Osteoblast (primary cell): ENCODE measurements around the gene MAML2. TPM values are rescaled to one million over a fixed set of nuclear protein-coding genes. Genes with fewer than 3 reads are reported as not detected.

Experiments used
- DNase-seq: peaks from one replicate; pipeline ENCODE4 v3.0.0; 2011; ENCODE audit warnings: low spot score, mixed read lengths; ENCODE audit not compliant: insufficient read length; ENCODE audit errors: missing footprints
- H2AFZ ChIP-seq: 2 replicates; pipeline ENCODE4 v1.6.0; 2011; ENCODE audit warnings: mild to moderate bottlenecking, low read length
- H3K27ac ChIP-seq: 2 replicates; pipeline ENCODE4 v1.5.1; 2011; ENCODE audit warnings: mild to moderate bottlenecking, low read depth, low read length, moderate library complexity
- H3K27me3 ChIP-seq: 2 replicates; pipeline ENCODE4 v1.6.0; 2012; ENCODE audit warnings: mild to moderate bottlenecking, control low read depth, inconsistent platforms, low read length, moderate library complexity; ENCODE audit not compliant: insufficient read depth
- H3K36me3 ChIP-seq: 2 replicates; pipeline ENCODE4 v1.5.1; 2011; ENCODE audit warnings: mild to moderate bottlenecking, low read length, control low read depth, moderate library complexity; ENCODE audit not compliant: insufficient read depth
- H3K4me1 ChIP-seq: 2 replicates; pipeline ENCODE4 v1.5.1; 2011; ENCODE audit warnings: mild to moderate bottlenecking, low read length, control low read depth, moderate library complexity; ENCODE audit not compliant: insufficient read depth
- H3K4me2 ChIP-seq: 2 replicates; pipeline ENCODE4 v1.6.0; 2011; ENCODE audit warnings: mild to moderate bottlenecking, low read length; ENCODE audit not compliant: insufficient read depth
- H3K4me3 ChIP-seq: fragments of 200-600 bp; sonication (generic); 3 replicates; pipeline ENCODE4 v1.5.1; 2012; ENCODE audit warnings: mild to moderate bottlenecking, low read length, inconsistent platforms; ENCODE audit not compliant: insufficient read depth
- H3K79me2 ChIP-seq: 2 replicates; pipeline ENCODE4 v1.6.0; 2012; ENCODE audit warnings: mild to moderate bottlenecking, low read length, control low read depth, inconsistent platforms; ENCODE audit not compliant: insufficient read depth
- H3K9me3 ChIP-seq: 2 replicates; pipeline ENCODE4 v1.5.1; 2011; ENCODE audit warnings: low read depth, low read length, control low read depth
- H4K20me1 ChIP-seq: 2 replicates; pipeline ENCODE4 v1.6.0; 2012; ENCODE audit warnings: mild to moderate bottlenecking, low read length, control low read depth; ENCODE audit not compliant: insufficient read depth
- small RNA-seq: library from RNA; depleted of rRNA; stranded (forward); fragments of <200 nt; gene quantifications from one replicate; pipeline ENCODE3, GENCODE V24; 2012
- total RNA-seq: library from RNA; depleted of rRNA; stranded (reverse); fragments of >200 nt; gene quantifications from 2 replicates; pipeline ENCODE4 v1.2.3, GENCODE V29; 2012
- TF ChIP-seq, protein P1 (sequence below): IDR thresholded peaks from 2 replicates; pipeline ENCODE4 v1.5.1; 2011; ENCODE audit warnings: mild to moderate bottlenecking, low read depth, low read length, moderate library complexity; ENCODE audit errors: extremely low read depth

Gene MAML2
- total RNA-seq, 1 donor, result 17.4 TPM

DNA sequence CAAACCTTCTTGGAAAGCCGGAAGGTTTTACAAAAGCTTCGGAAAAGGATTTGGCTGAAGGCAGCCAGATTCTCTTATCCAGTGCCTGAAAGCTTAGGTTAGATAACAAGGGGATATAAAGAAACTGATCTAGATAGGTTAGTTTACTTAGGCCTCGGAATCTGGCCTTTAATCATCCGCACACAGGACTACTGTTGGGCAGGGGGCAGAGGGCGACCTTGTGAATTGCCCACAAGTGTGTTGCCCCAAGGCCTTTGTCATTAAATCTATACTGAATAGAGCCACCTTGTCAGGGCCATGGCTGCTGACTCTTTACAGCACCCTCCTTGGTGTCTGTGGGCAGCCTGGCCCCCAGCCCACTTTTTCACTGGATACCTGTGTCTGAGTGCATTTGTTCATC, 409.4 kb downstream of the MAML2 start:
- no peak overlapping the region for H2AFZ ChIP-seq
- no peaks in the 10 kb centered on the region for H3K79me2 ChIP-seq
- H3K9me3 ChIP-seq, result no peaks in the 10 kb centered on the region
- H3K36me3 ChIP-seq, result no peaks in the 10 kb centered on the region
- DNase-seq, result no peak
- TF ChIP-seq, protein P1, sequence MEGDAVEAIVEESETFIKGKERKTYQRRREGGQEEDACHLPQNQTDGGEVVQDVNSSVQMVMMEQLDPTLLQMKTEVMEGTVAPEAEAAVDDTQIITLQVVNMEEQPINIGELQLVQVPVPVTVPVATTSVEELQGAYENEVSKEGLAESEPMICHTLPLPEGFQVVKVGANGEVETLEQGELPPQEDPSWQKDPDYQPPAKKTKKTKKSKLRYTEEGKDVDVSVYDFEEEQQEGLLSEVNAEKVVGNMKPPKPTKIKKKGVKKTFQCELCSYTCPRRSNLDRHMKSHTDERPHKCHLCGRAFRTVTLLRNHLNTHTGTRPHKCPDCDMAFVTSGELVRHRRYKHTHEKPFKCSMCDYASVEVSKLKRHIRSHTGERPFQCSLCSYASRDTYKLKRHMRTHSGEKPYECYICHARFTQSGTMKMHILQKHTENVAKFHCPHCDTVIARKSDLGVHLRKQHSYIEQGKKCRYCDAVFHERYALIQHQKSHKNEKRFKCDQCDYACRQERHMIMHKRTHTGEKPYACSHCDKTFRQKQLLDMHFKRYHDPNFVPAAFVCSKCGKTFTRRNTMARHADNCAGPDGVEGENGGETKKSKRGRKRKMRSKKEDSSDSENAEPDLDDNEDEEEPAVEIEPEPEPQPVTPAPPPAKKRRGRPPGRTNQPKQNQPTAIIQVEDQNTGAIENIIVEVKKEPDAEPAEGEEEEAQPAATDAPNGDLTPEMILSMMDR, result no peak
- no peaks in the 10 kb centered on the region for H3K27me3 ChIP-seq
- no peaks in the 10 kb centered on the region for H3K4me1 ChIP-seq
- no peak overlapping the region for H3K27ac ChIP-seq
- no peak overlapping the region for H3K4me3 ChIP-seq
- H3K4me2 ChIP-seq, result no peak overlapping the region
- no peaks in the 10 kb centered on the region for H4K20me1 ChIP-seq

DNA sequence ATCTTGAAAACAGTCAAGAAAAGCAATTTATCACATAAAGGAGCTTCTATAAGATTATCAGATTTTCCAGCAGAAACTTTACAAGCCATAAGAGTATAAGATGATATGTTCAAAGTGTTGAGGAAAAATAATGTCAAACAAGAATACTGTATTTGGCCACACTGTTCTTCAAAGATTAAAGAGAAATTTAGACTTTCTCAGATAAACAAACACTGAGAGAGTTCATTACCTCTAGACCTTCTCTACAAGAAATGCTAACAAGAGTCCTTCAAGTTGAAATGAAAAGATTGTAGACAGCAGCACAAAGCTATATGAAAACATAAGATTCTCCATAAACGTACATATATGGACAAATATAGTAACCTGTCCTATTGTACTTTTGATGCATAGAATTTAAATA, 411.1 kb downstream of the MAML2 start:
- Histone ChIP-seq H3K9me3 (no peaks in the 10 kb centered on the region), H3K27ac (no peak overlapping the region), H3K36me3 (no peaks in the 10 kb centered on the region), H4K20me1 (no peaks in the 10 kb centered on the region), H3K4me2 (no peak overlapping the region), H3K4me3 (no peak overlapping the region), H3K79me2 (no peaks in the 10 kb centered on the region), H2AFZ (no peak overlapping the region), H3K27me3 (no peaks in the 10 kb centered on the region), H3K4me1 (no peaks in the 10 kb centered on the region)
- TF ChIP-seq, protein P1, result no peak
- DNase-seq, result peak; percentile 65

DNA sequence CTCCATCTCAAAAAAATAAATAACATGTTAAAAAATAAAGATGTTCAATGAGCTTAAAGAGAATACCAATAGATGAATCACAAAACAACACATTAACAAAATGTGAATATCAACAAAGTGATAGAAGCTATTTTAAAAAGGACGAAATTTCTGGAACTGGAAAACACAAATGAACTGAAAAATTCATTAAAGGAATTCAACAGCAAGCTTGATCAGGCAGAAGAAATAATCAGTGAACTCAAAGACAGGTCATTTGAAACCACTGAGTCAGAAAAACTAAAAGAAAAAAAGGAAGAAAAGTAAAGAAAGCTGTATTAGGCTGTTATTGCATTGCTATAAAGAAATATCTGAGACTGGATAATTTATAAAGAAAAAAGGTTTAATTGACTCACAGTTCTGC, 412.0 kb downstream of the MAML2 start:
- Histone ChIP-seq H3K36me3 (no peaks in the 10 kb centered on the region), H3K27ac (no peak overlapping the region), H3K4me1 (no peaks in the 10 kb centered on the region), H3K79me2 (no peaks in the 10 kb centered on the region), H3K4me3 (no peak overlapping the region), H4K20me1 (no peaks in the 10 kb centered on the region), H3K4me2 (no peak overlapping the region), H3K27me3 (no peaks in the 10 kb centered on the region), H3K9me3 (no peaks in the 10 kb centered on the region), H2AFZ (no peak overlapping the region)
- no peak for DNase-seq
- TF ChIP-seq, protein P1, result no peak

DNA sequence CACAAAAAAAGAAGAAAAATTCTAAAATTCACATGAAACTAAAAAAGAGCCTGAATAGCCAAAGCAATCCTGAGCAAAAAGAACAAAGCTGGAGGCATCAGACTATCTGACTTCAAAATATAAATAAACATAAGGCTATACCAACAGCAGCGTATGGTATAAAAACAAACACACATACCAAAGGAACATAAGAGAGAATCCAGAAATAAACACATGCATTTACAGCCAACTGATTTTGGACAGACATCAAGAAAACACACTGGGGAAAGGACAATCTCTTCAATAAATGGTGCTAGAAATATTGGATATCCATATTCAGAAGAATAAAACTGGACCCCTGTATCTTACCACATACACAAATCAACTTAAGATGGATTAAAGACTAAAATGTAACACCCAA, 416.3 kb downstream of the MAML2 start:
- H4K20me1 ChIP-seq, result no peaks in the 10 kb centered on the region
- peaks cover 34% of the 10 kb centered on the region for H3K79me2 ChIP-seq
- no peaks in the 10 kb centered on the region for H3K36me3 ChIP-seq
- no peak overlapping the region for H3K27ac ChIP-seq
- peaks cover 19% of the 10 kb centered on the region for H3K4me1 ChIP-seq
- no peaks in the 10 kb centered on the region for H3K9me3 ChIP-seq
- TF ChIP-seq, protein P1, result no peak
- no peak overlapping the region for H3K4me3 ChIP-seq
- DNase-seq, result no peak
- H3K4me2 ChIP-seq, result no peak overlapping the region
- H2AFZ ChIP-seq, result no peak overlapping the region
- no peaks in the 10 kb centered on the region for H3K27me3 ChIP-seq

Small RNA genes within 50 kb of the gene (small RNA-seq; reads per million reads assigned to genes)
- not detected for gene MIR1260B

Other genes starting within 250 kb of the MAML2 start
- 19.5 and 21.8 TPM in 2 replicates for gene CCDC82, start 46.7 kb upstream of the MAML2 start, total RNA-seq
- 8.5 and 9.8 TPM in 2 replicates for gene JRKL, start 46.8 kb upstream of the MAML2 start, total RNA-seq